Measurements from ENCODE around the gene DAB2. TPM values are rescaled to one million over a fixed set of nuclear protein-coding genes. Genes with fewer than 3 reads are reported as not detected.
A peak's percentile ranks its signal among the peaks of the same experiment; 100 is the strongest.

The DAB2 gene
- total RNA-seq, 1 experiment from 2014 or later: 14.1 TPM

DNA sequence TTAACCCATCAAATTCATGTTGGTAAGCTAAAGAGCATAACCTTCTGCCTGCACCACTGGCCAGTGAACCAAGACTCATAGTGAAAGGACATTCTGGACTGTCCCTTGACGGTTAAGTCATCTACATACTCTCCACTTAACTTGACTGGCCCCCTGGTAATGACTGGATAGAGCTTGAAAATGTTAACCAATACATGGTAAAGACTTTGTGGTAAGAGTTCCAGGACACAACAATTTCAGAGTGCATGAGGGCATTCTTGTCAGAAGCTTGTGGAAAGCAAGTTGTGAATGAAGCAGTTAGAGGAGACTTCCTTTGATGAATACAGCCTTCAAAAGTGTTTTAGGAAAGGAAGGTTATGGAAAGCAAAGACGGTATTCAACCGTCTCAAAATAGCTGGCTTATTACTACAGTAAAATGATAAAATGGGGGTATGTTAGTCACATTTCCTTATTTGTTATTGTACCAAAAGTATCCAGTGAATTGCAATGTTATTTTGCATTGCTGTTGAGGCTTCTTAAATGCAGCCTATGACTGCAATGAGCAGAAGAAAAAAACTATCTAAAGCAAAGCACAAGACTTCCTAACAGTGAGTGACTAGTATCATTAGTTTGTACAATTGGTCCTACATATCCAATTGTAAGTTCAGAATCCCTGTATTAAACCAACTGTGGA lies 47.2 kb upstream of the DAB2 start:
- POLR2A ChIA-PET (ENCODE audit: unreplicated experiment): no interaction called here

DNA sequence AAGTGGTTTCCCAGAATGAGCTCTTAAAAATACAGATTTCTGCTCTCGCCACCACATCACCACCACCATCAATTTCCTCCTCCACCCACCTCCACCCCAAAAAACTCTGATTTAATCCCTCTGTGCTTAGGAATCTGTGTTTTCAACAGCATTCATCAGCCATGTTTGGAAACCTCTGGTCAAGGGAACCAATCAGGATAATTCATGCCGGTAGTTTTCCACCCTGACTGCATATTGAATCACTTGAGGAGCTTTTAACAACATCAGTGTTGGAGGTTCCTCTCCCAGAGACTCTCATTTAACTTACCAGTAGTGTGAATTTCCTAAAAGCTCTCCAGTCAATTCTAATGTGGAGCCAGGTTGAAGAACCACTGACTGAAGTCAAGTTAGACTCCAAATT lies 46.0 kb upstream of the DAB2 start:
- Histone ChIP-seq H3K9me3 (ENCODE audit: low read length) (no peaks in the 10 kb centered on the region), H4K20me1 (ENCODE audit: low read length) (no peaks in the 10 kb centered on the region), H3K4me1 (ENCODE audit: insufficient read depth, low read length) (no peaks in the 10 kb centered on the region), H3K4me3 (ENCODE audit: low read length) (no peak overlapping the region), H3K9me2 (replicated peaks; ENCODE audit: low read length) (no peaks in the 10 kb centered on the region), H3K4me2 (ENCODE audit: low read length) (no peak overlapping the region), H3K27me3 (ENCODE audit: low read length) (no peaks in the 10 kb centered on the region), H3K79me2 (ENCODE audit: low read length) (no peaks in the 10 kb centered on the region), H3F3A (ENCODE audit: low read length, unreplicated experiment) (no peaks in the 10 kb centered on the region), H3K27ac (ENCODE audit: low read length) (no peak overlapping the region), H3K36me3 (ENCODE audit: low read depth, low read length) (no peaks in the 10 kb centered on the region), H2AFZ (ENCODE audit: low read length) (no peak overlapping the region), H3K9ac (ENCODE audit: low read length) (no peak overlapping the region)
- intact Hi-C loops (cut with micrococcal nuclease): no loop called here
- ChIA-PET CTCF (no interaction called here), POLR2A (ENCODE audit: unreplicated experiment) (no interaction called here)
- no TSS peak for BruUV-seq (replicated peaks)
- TF ChIP-seq EZH2 (IDR thresholded peaks at IDR 0.05; ENCODE audit: low read length, unreplicated experiment) (no peak), EZH2phosphoT487 (IDR thresholded peaks at IDR 0.05; ENCODE audit: borderline replicate concordance, low read length) (no peak)
- TF ChIP-seq, protein P1, sequence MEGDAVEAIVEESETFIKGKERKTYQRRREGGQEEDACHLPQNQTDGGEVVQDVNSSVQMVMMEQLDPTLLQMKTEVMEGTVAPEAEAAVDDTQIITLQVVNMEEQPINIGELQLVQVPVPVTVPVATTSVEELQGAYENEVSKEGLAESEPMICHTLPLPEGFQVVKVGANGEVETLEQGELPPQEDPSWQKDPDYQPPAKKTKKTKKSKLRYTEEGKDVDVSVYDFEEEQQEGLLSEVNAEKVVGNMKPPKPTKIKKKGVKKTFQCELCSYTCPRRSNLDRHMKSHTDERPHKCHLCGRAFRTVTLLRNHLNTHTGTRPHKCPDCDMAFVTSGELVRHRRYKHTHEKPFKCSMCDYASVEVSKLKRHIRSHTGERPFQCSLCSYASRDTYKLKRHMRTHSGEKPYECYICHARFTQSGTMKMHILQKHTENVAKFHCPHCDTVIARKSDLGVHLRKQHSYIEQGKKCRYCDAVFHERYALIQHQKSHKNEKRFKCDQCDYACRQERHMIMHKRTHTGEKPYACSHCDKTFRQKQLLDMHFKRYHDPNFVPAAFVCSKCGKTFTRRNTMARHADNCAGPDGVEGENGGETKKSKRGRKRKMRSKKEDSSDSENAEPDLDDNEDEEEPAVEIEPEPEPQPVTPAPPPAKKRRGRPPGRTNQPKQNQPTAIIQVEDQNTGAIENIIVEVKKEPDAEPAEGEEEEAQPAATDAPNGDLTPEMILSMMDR (conservative IDR thresholded peaks at IDR 0.05; ENCODE audit: low read depth, low read length): no peak
- ATAC-seq (no peak), DNase-seq (no peak)

More for the DNA sequence above, 47.2 kb upstream of the DAB2 start:
- no peak overlapping the region for H3K9ac ChIP-seq (ENCODE audit: low read length)
- H3K27me3 ChIP-seq (ENCODE audit: low read length): no peaks in the 10 kb centered on the region
- no peak overlapping the region for H3K4me2 ChIP-seq (ENCODE audit: low read length)
- intact Hi-C loops (cut with micrococcal nuclease): no loop called here
- CTCF ChIA-PET: no interaction called here
- no peaks in the 10 kb centered on the region for H4K20me1 ChIP-seq (ENCODE audit: low read length)
- no peak overlapping the region for H3K27ac ChIP-seq (ENCODE audit: low read length)
- H3K36me3 ChIP-seq (ENCODE audit: low read depth, low read length): no peaks in the 10 kb centered on the region
- no peaks in the 10 kb centered on the region for H3K9me3 ChIP-seq (ENCODE audit: low read length)
- no peaks in the 10 kb centered on the region for H3K4me1 ChIP-seq (ENCODE audit: insufficient read depth, low read length)
- no peak overlapping the region for H3K4me3 ChIP-seq (ENCODE audit: low read length)
- DNase-seq (no peak), ATAC-seq (no peak)
- TF ChIP-seq, protein P1 (conservative IDR thresholded peaks at IDR 0.05; ENCODE audit: low read depth, low read length): no peak
- TF ChIP-seq EZH2phosphoT487 (IDR thresholded peaks at IDR 0.05; ENCODE audit: borderline replicate concordance, low read length) (no peak), EZH2 (IDR thresholded peaks at IDR 0.05; ENCODE audit: low read length, unreplicated experiment) (no peak)
- no peaks in the 10 kb centered on the region for H3F3A ChIP-seq (ENCODE audit: low read length, unreplicated experiment)
- BruUV-seq (replicated peaks): no TSS peak
- no peak overlapping the region for H2AFZ ChIP-seq (ENCODE audit: low read length)
- H3K79me2 ChIP-seq (ENCODE audit: low read length): no peaks in the 10 kb centered on the region
- no peaks in the 10 kb centered on the region for H3K9me2 ChIP-seq (replicated peaks; ENCODE audit: low read length)

- Histone ChIP-seq H4K20me1 (ENCODE audit: low read length) (no peaks in the 10 kb centered on the region), H3K9ac (ENCODE audit: low read length) (no peak overlapping the region), H3K9me2 (replicated peaks; ENCODE audit: low read length) (no peaks in the 10 kb centered on the region), H3K27ac (ENCODE audit: low read length) (no peak overlapping the region), H3K27me3 (ENCODE audit: low read length) (no peaks in the 10 kb centered on the region), H3K4me1 (ENCODE audit: insufficient read depth, low read length) (no peaks in the 10 kb centered on the region), H2AFZ (ENCODE audit: low read length) (no peak overlapping the region), H3K9me3 (ENCODE audit: low read length) (no peaks in the 10 kb centered on the region), H3K36me3 (ENCODE audit: low read depth, low read length) (no peaks in the 10 kb centered on the region), H3K4me2 (ENCODE audit: low read length) (no peak overlapping the region), H3K4me3 (ENCODE audit: low read length) (no peak overlapping the region), H3F3A (ENCODE audit: low read length, unreplicated experiment) (no peaks in the 10 kb centered on the region), H3K79me2 (ENCODE audit: low read length) (no peaks in the 10 kb centered on the region)
- intact Hi-C loops (cut with micrococcal nuclease): no loop called here
- TF ChIP-seq EZH2 (IDR thresholded peaks at IDR 0.05; ENCODE audit: low read length, unreplicated experiment): no peak
- ATAC-seq (peak; percentile 42; the same call in 1 of the 2 replicates), DNase-seq (no peak)
- BruUV-seq (replicated peaks): no TSS peak
- CTCF ChIA-PET: no interaction called here
- POLR2A ChIA-PET (ENCODE audit: unreplicated experiment): no interaction called here
Measured at GRCh38 chr5:39469777-39470415, 45.1 kb upstream of the DAB2 start.
